ENCODE results near the gene ETNK2. TPM values are rescaled to one million over a fixed set of nuclear protein-coding genes. Genes with fewer than 3 reads are reported as not detected.

ETNK2 gene
- total and polyA plus RNA-seq, 2 of the 13 experiments (the other 11 are each of a cell fraction or from before 2014, with no cell fraction given) = 15.5 to 42.8 TPM

- WGBS (ENCODE audit: low lambda C conversion rate) = 98% methylated on average over 2 of the region's 2 CpGs
- in situ Hi-C loops (cut with HindIII; ENCODE audit: extremely low pct_ligation_motif_present, low pct_unique_long_range_greater_than_20kb) (no loop called here), intact Hi-C loops (cut with micrococcal nuclease; ENCODE audit: unreplicated experiment) (no loop called here)
- no peak overlapping the region for H2AFZ ChIP-seq (ENCODE audit: low read length)
- no peaks in the 10 kb centered on the region for H3K9me3 ChIP-seq (ENCODE audit: low read length)
- H3K79me2 ChIP-seq (ENCODE audit: insufficient read depth, low read length) = peaks cover 69% of the 10 kb centered on the region
- no peak overlapping the region for H3K27ac ChIP-seq (ENCODE audit: extremely low read length, insufficient read depth, low read length)
- H3K36me3 ChIP-seq (replicated peaks in 1 of 2; ENCODE audit: control insufficient read depth in 1 of 2, insufficient read depth in 2 of 2, low read length in 2 of 2) = peaks cover 0 to 4% of the 10 kb centered on the region in 2 experiments; a peak in 2 of 5 replicates
- CTCF ChIA-PET (ENCODE audit: low intra/inter-chr PET ratio, low total read pairs) = no interaction called here
- TF ChIP-seq ZNF101 (CRISPR knock-in tag; IDR thresholded peaks at IDR 0.05; ENCODE audit: borderline replicate concordance, low read depth) (no peak), MED1 (CRISPR knock-in tag; IDR thresholded peaks at IDR 0.05) (no peak), ZIK1 (CRISPR knock-in tag; IDR thresholded peaks at IDR 0.05; ENCODE audit: borderline replicate concordance, low read depth) (no peak), TBX2 (CRISPR knock-in tag; IDR thresholded peaks at IDR 0.05; ENCODE audit: borderline replicate concordance) (no peak), BCL6 (CRISPR knock-in tag; IDR thresholded peaks at IDR 0.05) (no peak), JARID2 (CRISPR knock-in tag; IDR thresholded peaks at IDR 0.05; ENCODE audit: insufficient replicate concordance) (no peak), TBL1XR1 (IDR thresholded peaks at IDR 0.05; ENCODE audit: borderline replicate concordance, low read length, partially characterized antibody) (no peak), ZSCAN21 (CRISPR knock-in tag; IDR thresholded peaks at IDR 0.05; ENCODE audit: borderline replicate concordance) (no peak), HBP1 (CRISPR knock-in tag; IDR thresholded peaks at IDR 0.05; ENCODE audit: low read depth) (no peak), FOSL2 (CRISPR knock-in tag; IDR thresholded peaks at IDR 0.05) (no peak), CENPT (CRISPR knock-in tag; IDR thresholded peaks at IDR 0.05; ENCODE audit: low read depth) (no peak)
- no peak overlapping the region for H3K9ac ChIP-seq (ENCODE audit: insufficient read depth, low read depth, low read length)
- ATAC-seq (no peak; the same call in 2 of the 3 replicates), FAIRE-seq (no peak), DNase-seq (ENCODE audit: low spot score) (no peak)
- H3K4me2 ChIP-seq (ENCODE audit: low read depth, low read length) = no peak overlapping the region
- peaks cover 6% of the 10 kb centered on the region; the same call in 1 of the 2 replicates for H4K20me1 ChIP-seq (ENCODE audit: insufficient read depth, low read length)
- POLR2A ChIA-PET = no interaction called here
- H3K4me1 ChIP-seq (ENCODE audit: insufficient read depth, low read length) = peaks cover 35% of the 10 kb centered on the region
- BruUV-seq (replicated peaks) = no TSS peak
- no peaks in the 10 kb centered on the region for H3K27me3 ChIP-seq (ENCODE audit: control insufficient read depth in 1 of 2, insufficient read depth in 2 of 2, low read length in 2 of 2)
- H3K4me3 ChIP-seq (replicated peaks in 1 of 3; ENCODE audit: insufficient read depth in 1 of 3, low read depth in 2 of 3, low read length in 3 of 3) = no peak overlapping the region
Measured at GRCh38 chr1:204107892-204108291, 44.0 kb downstream of the ETNK2 start.
